Stimulated activated CD8-positive, alpha-beta memory T cell treated with anti-CD3 and anti-CD28 coated beads, Interleukin-15, amount 100 ng/mL, for 24 hours (primary cell): Measurements from ENCODE around the gene HEXA.

Source experiments
- DNase-seq: peaks from one replicate; pipeline ENCODE4 v3.0.0-alpha.2; 2020; ENCODE audit warnings: low read depth

HEXA gene

DNA sequence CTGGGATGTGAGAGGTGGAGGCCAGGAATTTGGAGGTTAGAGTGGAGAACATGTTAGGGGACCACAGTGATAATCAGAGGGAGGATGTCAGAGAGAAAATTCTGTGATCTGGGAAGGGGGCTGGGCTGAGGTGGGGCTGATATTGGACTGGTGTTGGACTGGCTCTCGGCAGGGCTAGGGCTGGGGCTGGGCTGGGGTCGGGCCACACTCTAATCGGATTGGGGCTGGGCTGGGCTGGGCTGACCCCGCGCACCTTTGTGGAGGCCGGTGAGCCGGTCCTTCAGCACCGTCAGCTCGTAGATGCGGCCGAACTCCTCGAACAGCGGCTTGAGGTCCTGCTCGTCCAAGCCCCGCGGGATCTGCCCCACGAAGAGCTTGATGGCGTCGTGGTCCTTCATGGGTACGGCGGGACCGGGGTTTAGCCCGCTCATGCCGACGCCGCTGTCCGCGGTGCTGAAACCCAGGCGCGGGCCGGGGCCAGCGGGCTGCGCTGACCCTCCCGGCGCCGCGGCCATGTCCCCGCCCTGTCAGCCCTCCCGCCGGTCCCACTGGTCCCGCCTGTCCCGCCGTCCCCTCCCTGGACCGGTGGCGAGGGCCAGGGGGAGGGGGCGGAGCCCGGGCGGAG lies 56.3 kb downstream of the HEXA start:
- DNase-seq: peak; percentile 16

DNA sequence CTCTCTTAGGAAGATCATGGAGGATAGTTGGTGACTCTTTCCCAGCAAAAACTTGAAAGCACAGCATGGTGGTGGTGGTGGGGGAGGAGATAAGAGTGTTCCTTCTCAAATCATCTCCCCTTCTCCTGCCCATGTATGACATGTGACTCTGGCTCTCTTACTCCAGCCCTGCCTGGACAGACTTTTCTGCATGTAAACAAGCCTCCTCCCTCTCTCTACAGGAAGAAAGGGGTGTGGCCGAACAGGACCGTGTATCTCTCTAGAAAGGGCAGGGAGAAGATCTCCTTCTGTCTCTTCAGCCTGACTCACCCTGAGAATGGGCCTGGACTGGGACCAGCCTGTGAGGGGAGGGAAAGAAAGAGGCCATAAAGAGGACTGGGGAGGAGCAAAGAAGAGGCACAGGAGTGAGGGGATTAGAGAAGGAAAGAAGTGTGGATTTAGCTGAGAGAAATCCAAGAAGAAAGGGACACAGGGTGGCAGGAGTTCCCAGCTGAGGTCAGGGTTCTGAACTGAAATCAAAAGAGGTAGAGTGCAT lies 57.3 kb downstream of the HEXA start:
- DNase-seq: no peak

DNA sequence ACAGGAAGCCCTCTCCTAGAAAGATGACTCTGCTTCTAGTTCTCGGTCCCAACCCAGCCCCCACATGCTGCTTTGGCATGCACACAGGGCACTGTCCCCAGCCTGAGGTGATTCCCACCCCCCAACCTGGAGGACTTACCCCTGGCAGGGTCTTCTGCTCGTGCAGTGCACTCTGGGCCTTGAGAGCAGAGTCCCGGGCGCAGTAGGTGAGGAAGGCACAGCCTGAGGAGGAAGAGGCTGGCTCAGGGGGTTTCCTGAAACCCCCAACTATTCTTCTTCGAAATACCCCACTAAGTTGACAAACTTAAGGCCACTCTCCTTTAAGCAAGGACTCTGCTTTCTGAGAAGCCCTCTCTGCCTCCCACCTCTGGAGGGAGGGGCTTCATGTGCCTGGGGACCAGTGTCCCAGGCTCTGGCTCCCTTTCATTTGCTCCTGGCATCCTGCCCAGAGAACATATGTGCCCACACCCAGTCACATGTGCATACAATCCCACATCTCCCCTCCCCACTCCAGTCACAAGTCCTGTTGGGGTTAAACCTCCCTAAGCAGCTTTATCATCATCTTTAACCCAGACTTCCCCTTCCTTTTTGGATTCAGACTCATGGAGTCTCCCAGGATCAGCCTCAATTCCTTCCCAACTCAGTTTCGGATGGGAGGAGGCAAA lies 60.0 kb downstream of the HEXA start:
- no peak for DNase-seq

DNA sequence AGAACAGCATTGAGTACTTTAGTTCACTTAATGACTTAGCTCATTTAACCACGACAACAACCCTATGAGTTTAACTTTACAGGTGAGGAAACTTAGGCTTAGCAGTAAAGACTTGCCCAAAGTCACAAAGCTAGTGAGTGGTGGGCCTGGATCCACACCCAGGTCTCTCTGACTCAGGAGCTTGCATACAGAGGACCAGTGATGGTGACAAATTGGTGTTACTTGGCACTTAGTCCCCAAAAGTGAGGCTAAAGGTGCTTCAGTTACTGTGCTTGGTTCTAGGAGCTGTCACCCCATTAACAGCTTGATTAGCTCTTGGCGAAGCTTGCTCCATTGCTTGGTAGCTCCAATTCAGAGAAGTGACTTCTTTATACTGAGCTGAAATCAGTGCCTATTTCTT lies 61.9 kb downstream of the HEXA start:
- no peak for DNase-seq

DNA sequence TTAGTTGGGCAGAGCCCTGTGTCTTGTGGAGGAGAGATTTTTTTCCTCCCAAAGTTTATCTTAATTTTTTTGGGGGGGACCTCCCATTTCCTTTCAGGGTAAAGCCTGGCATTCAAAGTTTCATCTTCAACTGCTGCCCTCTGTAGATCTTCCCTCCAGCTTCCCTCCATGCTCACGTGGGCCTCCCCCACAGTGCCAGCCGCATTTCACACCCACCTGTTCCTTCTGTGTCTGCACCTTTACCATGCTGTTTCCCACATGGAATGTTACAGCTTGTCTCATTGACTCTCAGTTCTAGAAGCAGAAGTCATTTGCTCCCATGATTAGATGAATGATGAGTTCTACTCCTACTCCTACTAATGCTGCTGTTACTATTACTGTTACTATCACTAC lies 62.4 kb downstream of the HEXA start:
- DNase-seq: no peak

DNA sequence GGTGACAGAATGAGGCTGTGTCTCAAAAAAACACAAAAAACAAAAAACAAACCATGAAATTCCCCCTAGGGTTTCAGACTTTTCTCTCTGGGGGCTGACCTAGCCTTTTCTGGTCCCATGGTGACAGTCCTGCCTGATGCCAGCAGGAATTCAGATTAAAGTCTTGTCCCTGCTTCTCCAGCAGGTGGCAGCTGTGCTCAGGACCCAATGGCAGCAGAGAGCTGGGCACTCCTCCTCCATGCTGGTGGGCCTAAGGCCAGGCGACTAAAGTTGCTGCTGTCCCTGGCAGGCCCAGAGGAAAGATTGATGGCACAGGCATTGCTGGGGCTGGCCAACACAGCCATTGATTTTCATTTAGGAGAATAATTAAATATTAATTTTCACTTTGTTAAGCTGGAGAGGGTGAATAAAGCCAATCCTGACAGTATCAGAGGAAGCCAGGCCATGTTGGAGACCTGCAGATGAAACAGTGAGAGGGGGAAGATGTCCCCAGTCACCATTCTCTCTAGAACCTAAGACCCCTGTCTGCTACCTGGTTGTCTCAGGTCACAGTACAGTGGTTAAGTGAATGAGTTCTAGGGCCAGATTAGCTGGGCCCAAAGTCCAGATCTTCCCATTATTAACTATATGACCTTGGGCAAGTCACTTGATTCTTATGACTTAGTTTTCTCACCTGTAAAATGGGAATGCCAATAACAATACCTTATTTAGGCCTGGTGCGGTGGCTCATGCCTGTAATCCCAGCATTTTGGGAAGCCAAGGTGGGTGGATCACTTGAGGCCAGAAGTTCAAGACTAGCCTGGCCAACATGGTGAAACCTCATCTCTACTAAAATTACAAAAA lies 63.0 kb downstream of the HEXA start:
- DNase-seq: peak; percentile 6

DNA sequence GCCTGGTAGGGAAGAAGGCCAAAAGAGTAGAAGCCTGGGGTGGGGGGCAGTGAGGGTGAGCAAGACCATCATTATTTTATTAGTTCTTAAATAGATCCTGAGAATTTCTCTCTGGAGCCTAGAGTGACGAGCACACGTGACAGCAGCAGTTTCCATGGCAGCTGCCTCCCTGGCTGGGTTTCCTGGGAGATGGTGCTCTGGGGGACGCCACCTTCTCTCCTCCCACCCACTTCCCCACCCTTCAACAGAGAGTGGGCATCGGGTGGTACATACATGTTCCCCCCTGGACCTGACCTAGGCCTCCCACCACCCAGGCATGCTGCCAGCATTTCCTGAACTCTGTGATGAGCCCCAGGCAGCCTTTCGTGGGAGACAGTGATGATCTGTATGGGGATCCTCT lies 68.8 kb downstream of the HEXA start:
- no peak for DNase-seq

DNA sequence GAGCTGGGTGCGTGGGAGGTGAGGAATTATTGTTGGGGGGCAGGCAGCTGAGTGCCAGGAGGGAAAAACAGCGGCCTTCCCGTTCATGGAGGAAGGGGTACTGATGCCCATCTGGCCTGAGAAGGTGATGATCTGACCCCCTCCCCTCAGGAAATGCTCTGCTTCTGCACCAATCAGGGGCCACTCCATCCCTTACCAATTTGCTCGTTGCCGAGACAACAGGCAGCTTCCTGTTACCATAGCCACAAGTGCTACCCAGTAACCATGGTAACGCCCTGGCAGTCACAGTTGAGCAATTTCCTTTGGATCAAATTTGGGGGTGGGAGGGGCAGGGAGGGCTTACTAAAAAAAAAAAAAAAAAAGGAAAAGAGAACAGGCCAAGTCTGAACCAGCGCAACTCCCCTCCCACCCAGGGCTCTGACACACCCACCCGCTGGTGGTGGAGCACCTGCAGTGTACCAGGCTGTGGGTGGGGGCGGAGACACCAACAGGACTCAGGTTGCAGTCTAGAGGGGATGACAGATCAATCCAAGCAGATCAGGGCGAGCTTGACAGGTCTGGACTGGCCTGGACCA lies 69.5 kb downstream of the HEXA start:
- no peak for DNase-seq

DNA sequence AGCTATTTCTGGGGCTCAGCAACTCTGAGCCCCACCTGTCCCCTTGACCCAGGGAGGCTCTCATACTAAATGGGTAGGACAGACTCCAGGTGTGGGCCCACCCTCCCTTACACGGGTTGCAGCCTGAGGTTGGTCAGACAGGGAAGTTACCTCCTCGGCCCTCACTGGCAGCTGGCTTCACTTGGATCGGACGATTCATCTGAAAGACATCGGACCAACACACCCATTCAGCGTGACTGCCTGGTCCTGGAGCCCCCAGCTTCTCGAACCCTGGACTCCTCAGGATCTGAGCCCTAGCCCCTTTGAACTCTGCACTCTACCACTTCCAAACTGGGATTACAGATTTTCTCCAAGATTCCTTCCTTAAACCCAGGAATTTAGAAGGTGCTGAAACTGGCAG lies 71.2 kb downstream of the HEXA start:
- DNase-seq: no peak

DNA sequence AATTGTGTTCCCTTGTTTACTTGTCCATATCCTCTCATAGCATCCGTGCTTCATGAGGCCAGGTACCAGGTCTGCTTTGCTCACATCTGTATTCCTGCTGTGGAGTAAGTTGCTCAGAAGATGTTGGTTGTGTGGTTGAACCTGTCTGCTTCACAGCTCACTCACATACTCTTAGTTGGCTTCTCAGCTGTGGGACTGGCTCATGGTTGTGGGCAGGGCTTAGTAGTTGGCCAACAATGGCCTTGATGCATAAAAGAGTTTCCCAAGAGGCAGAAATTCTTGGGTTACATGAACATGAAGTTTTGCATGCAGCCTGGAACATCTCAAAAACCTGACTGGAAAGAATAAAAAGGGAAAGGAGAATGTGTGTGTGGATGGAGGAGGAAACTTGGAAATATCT lies 72.9 kb downstream of the HEXA start:
- DNase-seq: no peak
